ENCODE results near the gene ZBTB21. TPM values are rescaled to one million over a fixed set of nuclear protein-coding genes. Genes with fewer than 3 reads are reported as not detected.

The ZBTB21 gene
- total and polyA plus RNA-seq, 2 of the 4 experiments (the other 2 are of a cell fraction) = 6.8 to 12.0 TPM

GRCh38 chr21:42019101-42019605 lies 9.0 kb upstream of the ZBTB21 start:
- Histone ChIP-seq H4K8ac (ENCODE audit: low read depth in 2 of 2, low read length in 2 of 2) (no peak overlapping the region), H2BK20ac (ENCODE audit: low read depth, low read length) (no peak overlapping the region)
- no peak for TF ChIP-seq MXI1 (IDR thresholded peaks at IDR 0.05; ENCODE audit: borderline replicate concordance, low read depth, low read length)
- no peak for TF ChIP-seq FOS (IDR thresholded peaks at IDR 0.05; ENCODE audit: low read depth, low read length)

More at GRCh38 chr21:42019101-42019605, 9.0 kb upstream of the ZBTB21 start:
- Histone ChIP-seq H3K9me3 (ENCODE audit: control insufficient read depth, insufficient read depth, low read length) (peaks cover 4% of the 10 kb centered on the region; the same call in 1 of the 2 replicates), H3K27me3 (ENCODE audit: control insufficient read depth, insufficient read depth, low read length) (no peaks in the 10 kb centered on the region), H3K4me1 (ENCODE audit: control insufficient read depth, insufficient read depth, low read length) (no peaks in the 10 kb centered on the region), H2AK9ac (replicated peaks; ENCODE audit: low read depth, low read length, poor library complexity) (no peak overlapping the region), H2BK5ac (ENCODE audit: low read depth, low read length, poor library complexity, severe bottlenecking) (no peak overlapping the region), H2BK15ac (ENCODE audit: low read depth, low read length) (no peak overlapping the region), H3K9ac (ENCODE audit: low read depth, low read length) (no peak overlapping the region), H3K14ac (replicated peaks; ENCODE audit: low read depth, low read length) (no peak overlapping the region), H2BK120ac (ENCODE audit: low read depth, low read length) (no peak overlapping the region), H3K4me2 (ENCODE audit: low read depth, low read length) (no peak overlapping the region), H3K4me3 (ENCODE audit: insufficient read depth, low read depth, low read length) (no peak overlapping the region), H2AFZ (replicated peaks; ENCODE audit: low read length, poor library complexity) (no peak overlapping the region), H3K9me1 (ENCODE audit: insufficient read depth, low read length) (0 out of 2 replicates have a peak, but pooled peaks cover 2% of the 10 kb centered on the region), H3K36me3 (ENCODE audit: control insufficient read depth, insufficient read depth, low read length) (no peaks in the 10 kb centered on the region), H4K91ac (ENCODE audit: insufficient read depth, low read depth, low read length) (no peak overlapping the region), H3K27ac (ENCODE audit: insufficient read depth, low read length) (no peak overlapping the region), H4K20me1 (ENCODE audit: insufficient read depth, low read length) (no peaks in the 10 kb centered on the region), H3K56ac (ENCODE audit: extremely low read depth, insufficient read depth, low read length) (no peak overlapping the region), H3K23ac (ENCODE audit: low read depth, low read length) (no peak overlapping the region), H3K4ac (ENCODE audit: low read depth, low read length) (no peak overlapping the region), H2AK5ac (ENCODE audit: low read depth, low read length) (0 out of 2 replicates have a peak overlapping the region, but pooled peaks have one; percentile 7), H4K5ac (ENCODE audit: low read depth, low read length) (no peak overlapping the region), H3K79me1 (ENCODE audit: low read depth in 1 of 2, low read length in 2 of 2) (no peaks in the 10 kb centered on the region), H3K18ac (ENCODE audit: low read depth, low read length) (no peak overlapping the region)
- 60% methylated on average over 2 of the region's 11 CpGs; no CpG with 5 or more reads in 1 of the 2 experiments for WGBS, 2 experiments (ENCODE audit: extremely low coverage in 2 of 2, insufficient read length in 1 of 2)
- dilution Hi-C loops (cut with HindIII; ENCODE audit: low sequenced_read_pairs, unreplicated experiment) (no loop called here), intact Hi-C loops (cut with micrococcal nuclease) (no loop called here), in situ Hi-C loops (cut with MboI; ENCODE audit: low sequenced_read_pairs) (no loop called here)
- ChIA-PET POLR2A (ENCODE audit: unreplicated experiment) (no interaction called here), CTCF (interaction anchor here (0.5 kb wide), 1 partner anchor 17 kb away, joined by 3 read pairs; no protein-coding TSS in a partner anchor)
- DNase-seq (no peak), ATAC-seq (ENCODE audit: low read depth) (no peak)
- no TSS peak for BruUV-seq (replicated peaks)
